Measurements from ENCODE around the gene NPR3.
"Not testable (repeated sequence)": the region's sequence is repeated elsewhere in the genome, so short reads cannot be mapped to it uniquely, and the experiment has no call there.

NPR3 gene

GRCh38 chr5:32769711-32770110 lies 58.6 kb downstream of the NPR3 start:
- DNase-seq, result no peak

GRCh38 chr5:32770444-32770843 lies 59.3 kb downstream of the NPR3 start:
- no peak for DNase-seq

DNA sequence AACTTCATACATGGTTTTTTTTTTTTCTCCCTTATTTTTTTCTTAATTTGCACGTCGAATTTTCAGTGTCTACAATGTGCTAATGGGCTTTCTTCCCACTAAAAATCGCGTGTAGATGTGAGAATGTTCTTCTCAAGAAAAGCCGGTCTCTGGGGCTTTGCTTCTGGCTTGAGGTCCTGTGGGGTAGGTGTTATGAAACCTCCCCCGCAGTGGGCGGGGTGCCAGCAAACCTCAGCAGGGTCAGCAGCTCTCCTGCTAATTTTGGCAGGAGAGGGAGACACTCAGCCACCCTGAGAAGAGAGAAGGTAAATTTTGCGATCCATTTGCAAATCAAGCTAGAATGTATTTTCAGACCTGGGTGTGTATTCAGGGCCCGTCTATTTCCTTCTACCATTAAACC lies 59.9 kb downstream of the NPR3 start:
- DNase-seq, result no peak

DNA sequence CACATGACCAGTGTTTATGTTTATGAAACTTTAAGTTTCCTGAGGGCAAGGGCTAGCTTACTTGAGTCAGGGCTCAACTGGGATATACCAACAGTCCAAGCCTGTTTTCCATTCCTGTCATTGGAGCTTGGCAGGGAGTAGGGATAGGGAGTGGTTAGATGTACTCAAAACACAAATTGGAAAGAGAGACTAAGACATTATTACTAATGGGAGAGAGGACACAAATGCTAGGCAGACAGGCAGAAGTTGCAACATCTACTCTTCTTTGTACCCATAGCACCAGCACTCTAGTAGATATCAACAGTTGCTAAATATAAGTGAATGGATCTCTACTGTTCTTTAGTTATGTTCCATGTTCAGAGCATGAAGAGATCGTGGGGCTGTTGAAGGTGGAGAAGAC lies 62.8 kb downstream of the NPR3 start:
- DNase-seq, result no peak

GRCh38 chr5:32776200-32776599 lies 65.1 kb downstream of the NPR3 start:
- DNase-seq, result no peak

GRCh38 chr5:32777222-32777621 lies 66.1 kb downstream of the NPR3 start:
- no peak for DNase-seq

GRCh38 chr5:32777733-32778132 lies 66.6 kb downstream of the NPR3 start:
- no peak for DNase-seq

DNA sequence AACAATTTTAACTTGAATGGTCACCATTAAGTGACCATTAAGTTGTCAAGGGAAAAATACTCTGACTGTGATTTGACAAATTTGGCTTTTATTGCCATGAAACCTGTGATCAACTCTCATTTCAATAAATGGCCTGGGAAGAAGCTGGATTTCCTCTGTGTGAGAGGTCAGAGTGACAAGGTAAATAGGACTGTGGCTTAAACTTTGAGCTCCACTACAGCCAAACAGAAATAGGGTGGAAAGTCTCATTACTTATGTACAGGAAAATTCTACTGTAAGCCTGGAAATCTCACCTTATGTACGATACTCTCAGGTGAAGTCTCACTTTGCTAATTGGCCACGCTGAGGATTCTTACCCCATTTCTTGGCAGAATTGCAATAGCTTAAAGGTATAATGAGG lies 67.3 kb downstream of the NPR3 start:
- no peak for DNase-seq

- no peak for DNase-seq
Measured at GRCh38 chr5:32779754-32780415, 68.8 kb downstream of the NPR3 start.

DNA sequence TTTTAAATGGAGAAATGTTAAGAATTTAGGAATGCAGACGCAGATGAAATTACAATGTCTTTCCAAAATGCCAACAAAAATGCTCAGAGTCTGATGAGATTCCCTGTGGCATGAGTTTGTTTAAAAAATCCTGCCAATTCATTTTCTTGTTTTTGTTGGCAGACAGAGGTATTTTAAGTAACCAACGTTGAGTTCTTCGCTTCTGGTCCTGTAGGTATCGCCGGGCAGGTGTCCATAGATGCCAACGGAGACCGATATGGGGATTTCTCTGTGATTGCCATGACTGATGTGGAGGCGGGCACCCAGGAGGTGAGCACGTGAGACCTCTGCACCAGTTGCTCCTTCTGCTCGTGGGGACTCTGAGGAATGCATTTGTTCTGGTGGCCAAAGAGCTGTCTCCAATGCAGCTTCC lies 69.4 kb downstream of the NPR3 start:
- no peak for DNase-seq

GRCh38 chr5:32783661-32784060 lies 72.5 kb downstream of the NPR3 start:
- no peak for DNase-seq

- no peak for DNase-seq
Measured at GRCh38 chr5:32785611-32786254, 74.6 kb downstream of the NPR3 start.

GRCh38 chr5:32786311-32786710 lies 75.2 kb downstream of the NPR3 start:
- no peak for DNase-seq

GRCh38 chr5:32790411-32790951 lies 79.4 kb downstream of the NPR3 start:
- DNase-seq, result no peak

GRCh38 chr5:32791536-32792243 lies 80.6 kb downstream of the NPR3 start:
- DNase-seq, result no peak

GRCh38 chr5:32794086-32794485 lies 83.0 kb downstream of the NPR3 start:
- DNase-seq, result no peak

- DNase-seq, result no peak
Measured at GRCh38 chr5:32802764-32803163, 91.6 kb downstream of the NPR3 start.

GRCh38 chr5:32803656-32804055 lies 92.5 kb downstream of the NPR3 start:
- no peak for DNase-seq

- DNase-seq, result not testable (repeated sequence)
Measured at GRCh38 chr5:32805462-32805861, 94.3 kb downstream of the NPR3 start.

GRCh38 chr5:32805971-32806638 lies 95.0 kb downstream of the NPR3 start:
- DNase-seq, result no peak

DNA sequence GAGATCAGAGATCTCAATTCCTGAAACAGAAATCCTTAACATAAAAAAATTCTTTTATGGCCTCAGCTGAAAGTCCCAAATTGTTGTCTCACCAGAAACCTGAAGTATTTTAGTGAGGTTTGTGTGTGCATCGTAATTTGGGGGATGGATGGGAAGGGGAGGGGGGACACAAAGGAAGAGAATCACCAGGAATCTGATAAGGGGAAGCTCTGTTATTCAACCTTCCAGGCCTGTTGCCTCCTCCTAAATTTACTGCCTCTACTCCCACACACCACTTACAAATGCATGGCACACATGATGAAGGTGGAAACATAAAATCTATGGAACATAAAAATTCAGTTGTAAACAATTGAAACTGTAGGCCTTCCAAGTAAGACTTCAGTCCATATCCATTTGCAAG lies 97.7 kb downstream of the NPR3 start:
- no peak for DNase-seq

GRCh38 chr5:32810804-32811203 lies 99.7 kb downstream of the NPR3 start:
- no peak for DNase-seq

GRCh38 chr5:32812399-32812798 lies 101.3 kb downstream of the NPR3 start:
- no peak for DNase-seq
